ENCODE measurements around the gene ZNF823. TPM values are rescaled to one million over a fixed set of nuclear protein-coding genes. Genes with fewer than 3 reads are reported as not detected.
"Not testable (repeated sequence)": the region's sequence is repeated elsewhere in the genome, so short reads cannot be mapped to it uniquely, and the experiment has no call there.

Gene ZNF823
- total RNA-seq, 1 donor from 2014 or later, result 18.0 TPM

DNA sequence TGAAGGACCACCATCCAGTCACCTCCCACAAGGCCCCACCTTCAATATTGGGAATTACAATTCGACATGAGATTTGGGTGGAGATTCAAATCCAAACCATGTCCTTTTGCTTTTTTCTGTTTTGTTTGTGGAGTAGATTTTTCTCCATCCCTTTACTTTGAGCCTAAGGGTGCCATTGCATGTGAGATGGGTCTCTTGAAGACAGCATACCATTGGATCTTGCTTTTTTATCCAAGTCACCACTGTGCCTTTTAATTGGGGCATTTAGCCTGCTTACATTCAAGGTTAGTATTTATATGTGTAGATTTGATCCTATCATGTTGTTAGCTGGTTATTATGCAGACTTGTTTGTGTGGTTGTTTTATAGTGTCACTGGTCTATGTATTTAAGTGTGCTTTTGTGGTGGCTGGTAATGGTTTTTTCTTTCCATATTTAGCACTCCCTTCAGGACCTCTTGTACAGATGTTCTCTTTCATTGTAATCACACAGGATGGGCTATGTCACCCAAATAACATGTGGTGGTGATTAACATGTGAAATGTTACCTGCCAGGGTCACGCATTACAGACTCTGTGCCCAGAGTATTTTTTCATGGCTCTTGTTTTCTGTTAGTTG is 58.0 kb downstream of the ZNF823 start:
- no peak for DNase-seq

GRCh38 chr19:11678504-11678903 is 60.2 kb downstream of the ZNF823 start:
- no peak for DNase-seq

DNA sequence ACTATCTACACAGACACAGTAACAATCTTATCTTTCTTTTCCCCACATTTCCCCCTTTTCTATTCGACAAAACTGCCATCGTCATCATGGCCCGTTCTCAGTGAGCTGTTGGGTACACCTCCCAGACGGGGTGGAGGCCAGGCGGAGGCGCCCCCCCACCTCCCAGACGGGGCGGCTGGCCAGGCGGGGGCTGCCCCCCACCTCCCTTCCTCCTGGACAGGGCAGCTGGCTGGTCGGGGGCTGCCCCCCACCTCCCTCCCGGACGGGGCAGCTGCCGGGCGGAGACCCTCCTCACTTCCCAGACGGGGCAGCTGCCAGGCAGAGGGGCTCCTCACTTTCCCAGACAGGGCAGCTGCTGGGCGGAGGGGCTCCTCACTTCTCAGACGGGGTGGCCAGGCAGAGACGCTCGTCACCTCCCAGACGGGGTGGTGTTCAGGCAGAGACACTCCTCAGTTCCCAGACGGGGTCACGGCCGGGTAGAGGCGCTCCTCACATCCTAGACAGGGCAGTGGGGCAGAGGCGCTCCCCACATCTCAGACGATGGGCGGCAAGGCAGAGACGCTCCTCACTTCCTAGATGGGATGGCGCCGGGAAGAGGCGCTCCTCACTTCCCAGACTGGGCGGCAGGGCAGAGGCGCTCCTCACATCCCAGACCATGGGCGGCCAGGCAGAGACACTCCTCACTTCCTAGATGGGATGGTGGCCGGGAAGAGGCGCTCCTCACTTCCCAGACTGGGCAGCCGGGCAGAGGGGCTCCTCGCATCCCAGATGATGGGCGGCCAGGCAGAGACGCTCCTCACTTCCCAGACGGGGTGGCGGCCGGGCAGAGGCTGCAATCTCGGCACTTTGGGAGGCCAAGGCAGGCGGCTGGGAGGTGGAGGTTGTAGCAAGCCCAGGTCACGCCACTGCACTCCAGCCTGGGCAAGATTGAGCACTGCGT is 61.8 kb downstream of the ZNF823 start:
- not testable (repeated sequence) for DNase-seq

DNA sequence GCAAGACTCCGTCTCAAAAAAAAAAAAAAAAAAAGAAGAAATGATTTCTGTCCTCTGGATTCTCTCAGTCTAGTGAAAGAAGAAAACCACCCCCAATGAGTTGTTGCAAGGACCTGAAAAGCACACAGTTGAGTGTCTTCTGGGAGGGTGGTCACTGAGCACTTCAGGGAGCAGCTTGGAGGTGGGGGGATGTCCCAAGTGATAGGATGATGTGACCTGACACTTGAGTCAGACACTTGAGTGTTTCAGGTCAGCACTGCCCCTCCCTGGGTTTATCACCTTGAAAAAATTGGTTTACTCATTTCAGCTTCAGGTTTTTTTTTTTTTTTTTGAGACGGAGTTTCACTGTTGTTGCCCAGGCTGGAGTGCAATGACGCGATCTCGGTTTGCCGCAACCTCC is 63.2 kb downstream of the ZNF823 start:
- DNase-seq, result no peak

DNA sequence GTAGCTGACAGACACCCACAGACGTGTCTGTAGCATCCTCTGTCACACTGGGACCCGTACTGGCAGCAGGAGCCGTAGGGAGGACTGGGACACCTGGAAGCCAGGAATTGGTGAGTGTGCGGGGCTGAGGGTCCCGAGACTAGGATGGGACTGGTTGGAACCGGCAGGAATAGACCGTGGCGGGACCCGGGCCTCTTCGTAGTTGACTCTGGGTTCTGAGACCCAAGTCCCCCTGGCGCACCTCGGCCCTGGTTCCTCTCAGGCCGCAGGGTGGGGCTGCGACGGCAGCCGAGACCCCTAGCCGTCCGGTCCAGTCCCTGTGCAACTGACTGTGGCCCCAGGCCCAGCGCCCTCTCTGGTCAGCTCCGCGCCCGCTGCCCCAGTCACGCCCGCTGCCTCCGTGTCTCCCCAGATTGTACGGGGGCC is 64.7 kb downstream of the ZNF823 start:
- no peak for DNase-seq

DNA sequence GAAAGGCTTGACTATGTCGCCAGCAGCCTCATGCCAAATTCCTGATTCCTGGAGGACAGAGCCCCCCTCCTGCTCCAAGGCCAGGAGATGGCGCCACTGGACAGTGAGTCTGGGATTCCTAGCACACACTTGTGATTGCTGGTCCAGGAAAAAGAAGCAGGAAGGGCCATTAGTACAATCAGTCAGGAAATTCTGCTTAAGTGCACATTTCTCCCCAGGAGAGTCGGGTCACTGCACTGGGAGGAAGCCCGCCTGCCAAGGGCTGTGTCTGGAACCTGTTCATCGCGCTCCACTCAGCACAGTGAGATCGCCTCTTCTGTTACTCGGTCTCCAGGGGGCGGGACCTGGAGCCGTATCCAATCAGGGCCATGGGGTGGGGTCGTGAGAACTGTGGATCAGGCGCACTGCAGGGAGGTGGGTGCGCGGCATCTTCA is 65.1 kb downstream of the ZNF823 start:
- peak; percentile 27 for DNase-seq

Small RNA genes within 50 kb of the gene (small RNA-seq; reads per million reads assigned to genes)
- gene ZNF833P (ENCODE audit: low replicate concordance), result not detected

Other genes starting within 250 kb of the ZNF823 start
- gene ZNF653, start 233.1 kb downstream of the ZNF823 start, total RNA-seq, result 3.5 TPM
- gene ECSIT, start 209.8 kb downstream of the ZNF823 start, total RNA-seq, result 24.4 TPM
- gene CNN1, start 200.1 kb downstream of the ZNF823 start, total RNA-seq, result 10.8 TPM
- 13.1 TPM for gene ELOF1, start 179.7 kb downstream of the ZNF823 start, total RNA-seq
- gene ACP5, start 161.3 kb downstream of the ZNF823 start, total RNA-seq, result 8.6 TPM
- 29.2 TPM for gene ZNF627, start 141.5 kb downstream of the ZNF823 start, total RNA-seq
- 19.5 TPM for gene ZNF441, start 28.1 kb upstream of the ZNF823 start, total RNA-seq
- 3.8 TPM for gene ZNF491, start 59.6 kb upstream of the ZNF823 start, total RNA-seq
- 16.8 TPM for gene ZNF440, start 75.3 kb upstream of the ZNF823 start, total RNA-seq
- gene ZNF439, start 109.8 kb upstream of the ZNF823 start, total RNA-seq, result 8.4 TPM
- gene ZNF69, start 148.8 kb upstream of the ZNF823 start, total RNA-seq, result 6.5 TPM
- 16.3 TPM for gene ZNF700, start 186.2 kb upstream of the ZNF823 start, total RNA-seq
- gene ZNF763, start 226.1 kb upstream of the ZNF823 start, total RNA-seq, result 4.6 TPM

All from skin of body (tissue), 3 donors.